GM12865 (cell line): ENCODE data around the gene PRTN3.

Source experiments
- DNase-seq: peaks from one replicate; pipeline ENCODE4 v3.0.0; 2010; ENCODE audit warnings: low read depth
- H3K4me3 ChIP-seq: 2 replicates; pipeline ENCODE4 v1.5.1; 2011; ENCODE audit warnings: mild to moderate bottlenecking, low read depth, low read length, control low read depth
- TF ChIP-seq, protein P1 (sequence below): IDR thresholded peaks from 2 replicates; pipeline ENCODE4 v1.5.1; 2011; ENCODE audit warnings: low read length, control low read depth, low read depth, inconsistent platforms; ENCODE audit not compliant: insufficient read depth; ENCODE audit errors: missing control alignments

PRTN3 gene

DNA sequence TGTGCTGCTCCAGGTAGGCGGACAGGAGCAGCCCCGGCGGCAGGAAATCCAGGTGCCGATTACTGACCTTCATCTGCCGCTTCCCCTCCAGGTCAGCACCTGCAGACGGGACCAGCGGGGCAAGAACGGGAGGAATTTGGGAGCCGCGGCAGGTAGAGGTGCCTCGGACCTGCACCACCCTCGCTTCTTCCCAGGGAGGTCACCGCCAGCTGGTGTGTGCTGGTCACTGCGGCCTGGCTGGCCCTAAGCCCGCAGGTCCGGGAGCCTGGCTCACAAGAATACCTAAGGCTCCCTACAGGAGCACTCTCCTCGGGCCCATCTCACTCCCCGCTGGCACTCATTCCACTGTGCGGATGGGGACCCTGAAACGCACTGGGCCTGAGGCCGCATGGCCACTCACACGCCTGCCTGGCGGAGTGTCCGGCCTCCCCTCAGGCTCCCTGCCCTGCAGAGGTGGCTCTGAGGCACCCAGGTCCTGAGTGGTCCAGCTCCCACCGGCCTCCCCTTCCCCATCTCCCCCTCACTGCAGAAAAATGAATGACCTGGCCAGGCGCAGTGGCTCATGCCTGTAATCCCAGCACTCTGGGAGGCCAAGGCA is 56.7 kb downstream of the PRTN3 start:
- DNase-seq = no peak
- H3K4me3 ChIP-seq = no peak overlapping the region
- TF ChIP-seq, protein P1, sequence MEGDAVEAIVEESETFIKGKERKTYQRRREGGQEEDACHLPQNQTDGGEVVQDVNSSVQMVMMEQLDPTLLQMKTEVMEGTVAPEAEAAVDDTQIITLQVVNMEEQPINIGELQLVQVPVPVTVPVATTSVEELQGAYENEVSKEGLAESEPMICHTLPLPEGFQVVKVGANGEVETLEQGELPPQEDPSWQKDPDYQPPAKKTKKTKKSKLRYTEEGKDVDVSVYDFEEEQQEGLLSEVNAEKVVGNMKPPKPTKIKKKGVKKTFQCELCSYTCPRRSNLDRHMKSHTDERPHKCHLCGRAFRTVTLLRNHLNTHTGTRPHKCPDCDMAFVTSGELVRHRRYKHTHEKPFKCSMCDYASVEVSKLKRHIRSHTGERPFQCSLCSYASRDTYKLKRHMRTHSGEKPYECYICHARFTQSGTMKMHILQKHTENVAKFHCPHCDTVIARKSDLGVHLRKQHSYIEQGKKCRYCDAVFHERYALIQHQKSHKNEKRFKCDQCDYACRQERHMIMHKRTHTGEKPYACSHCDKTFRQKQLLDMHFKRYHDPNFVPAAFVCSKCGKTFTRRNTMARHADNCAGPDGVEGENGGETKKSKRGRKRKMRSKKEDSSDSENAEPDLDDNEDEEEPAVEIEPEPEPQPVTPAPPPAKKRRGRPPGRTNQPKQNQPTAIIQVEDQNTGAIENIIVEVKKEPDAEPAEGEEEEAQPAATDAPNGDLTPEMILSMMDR = no peak
